ENCODE results near the gene KLHDC8A. TPM values are rescaled to one million over a fixed set of nuclear protein-coding genes. Genes with fewer than 3 reads are reported as not detected.

The KLHDC8A gene
- total and polyA plus RNA-seq, 2 of the 13 experiments (the other 11 are each of a cell fraction or from before 2014, with no cell fraction given) = not detected

- ChIA-PET POLR2A (interaction anchor here (1.0 to 1.9 kb wide), 7 partner anchors 13 to 331 kb away, joined by 3 to 46 read pairs (median 3); partner anchors contain the start of genes ELK4 and NUAK2), CTCF (ENCODE audit: low intra/inter-chr PET ratio, low total read pairs) (interaction anchor here (1.0 kb wide), 1 partner anchor 28 kb away, joined by 5 read pairs; no protein-coding TSS in a partner anchor)
- intact Hi-C loops (cut with micrococcal nuclease; ENCODE audit: unreplicated experiment) = loop anchor here (1.0 kb wide), 1 partner anchor 15 kb away; no protein-coding TSS in a partner anchor
- Histone ChIP-seq H3K9ac (ENCODE audit: insufficient read depth, low read depth, low read length) (peak overlapping the region; percentile 51), H3K4me3 (replicated peaks in 1 of 3; ENCODE audit: insufficient read depth in 1 of 3, low read depth in 2 of 3, low read length in 3 of 3) (peak overlapping the region; percentile 11 to 59 (median 14)), H3K9me3 (ENCODE audit: low read length) (no peaks in the 10 kb centered on the region), H3K36me3 (replicated peaks in 1 of 2; ENCODE audit: control insufficient read depth in 1 of 2, insufficient read depth in 2 of 2, low read length in 2 of 2) (peaks cover 10 to 14% of the 10 kb centered on the region in 2 experiments; a peak in 4 of 5 replicates), H3K4me1 (ENCODE audit: insufficient read depth, low read length) (peaks cover 53% of the 10 kb centered on the region), H3K27me3 (ENCODE audit: control insufficient read depth in 1 of 2, insufficient read depth in 2 of 2, low read length in 2 of 2) (no peaks in the 10 kb centered on the region), H3K79me2 (ENCODE audit: insufficient read depth, low read length) (no peaks in the 10 kb centered on the region), H3K27ac (ENCODE audit: extremely low read length, insufficient read depth, low read length) (peak overlapping the region; percentile 74), H3K4me2 (ENCODE audit: low read depth, low read length) (peak overlapping the region; percentile 71), H2AFZ (ENCODE audit: low read length) (no peak overlapping the region), H4K20me1 (ENCODE audit: insufficient read depth, low read length) (no peaks in the 10 kb centered on the region)
- in situ Hi-C loops (cut with HindIII; ENCODE audit: extremely low pct_ligation_motif_present, low pct_unique_long_range_greater_than_20kb) = no loop called here
- DNase-seq (ENCODE audit: low spot score) (peak; percentile 94), ATAC-seq (peak; percentile 97), FAIRE-seq (peak; percentile 93)
- no TSS peak for BruUV-seq (replicated peaks)
- WGBS (ENCODE audit: low lambda C conversion rate) = 3% methylated on average over 8 of the region's 14 CpGs
- TF ChIP-seq ZNF382 (CRISPR knock-in tag; IDR thresholded peaks at IDR 0.05; ENCODE audit: borderline replicate concordance) (no peak), MBD4 (IDR thresholded peaks at IDR 0.05; ENCODE audit: borderline replicate concordance, low read length) (no peak), CHD2 (IDR thresholded peaks at IDR 0.05; ENCODE audit: low read depth, low read length) (peak; percentile 39; the same call in 1 of the 2 replicates), ZNF777 (CRISPR knock-in tag; IDR thresholded peaks at IDR 0.05) (no peak), RCOR2 (CRISPR knock-in tag; IDR thresholded peaks at IDR 0.05) (no peak), FOSL2 (CRISPR knock-in tag; IDR thresholded peaks at IDR 0.05) (peak; percentile 79), MTF2 (CRISPR knock-in tag; IDR thresholded peaks at IDR 0.05; ENCODE audit: borderline replicate concordance) (no peak), FUBP1 (CRISPR knock-in tag; IDR thresholded peaks at IDR 0.05; ENCODE audit: borderline replicate concordance) (no peak), PRMT3 (CRISPR knock-in tag; IDR thresholded peaks at IDR 0.05; ENCODE audit: borderline replicate concordance, low read depth) (no peak), SMARCC2 (IDR thresholded peaks at IDR 0.05) (no peak), RFXANK (CRISPR knock-in tag; IDR thresholded peaks at IDR 0.05) (no peak), ATF1 (CRISPR knock-in tag; IDR thresholded peaks at IDR 0.05) (no peak), ZNF264 (CRISPR knock-in tag; IDR thresholded peaks at IDR 0.05) (peak; percentile 62; the same call in 1 of the 2 replicates), MTA3 (CRISPR knock-in tag; IDR thresholded peaks at IDR 0.05) (no peak), ZNF101 (CRISPR knock-in tag; IDR thresholded peaks at IDR 0.05; ENCODE audit: borderline replicate concordance, low read depth) (no peak), HNRNPK (IDR thresholded peaks at IDR 0.05; ENCODE audit: low read depth, low read length, poor library complexity, severe bottlenecking) (no peak), ZNF775 (CRISPR knock-in tag; IDR thresholded peaks at IDR 0.05; ENCODE audit: borderline replicate concordance) (no peak), MED8 (CRISPR knock-in tag; IDR thresholded peaks at IDR 0.05; ENCODE audit: insufficient replicate concordance) (peak; percentile 42), KDM3A (CRISPR knock-in tag; IDR thresholded peaks at IDR 0.05; ENCODE audit: low read depth) (0 out of 2 replicates have a peak, but pooled peaks have one; percentile 74), NONO (IDR thresholded peaks at IDR 0.05) (no peak), NONO (CRISPR knock-in tag; conservative IDR thresholded peaks at IDR 0.05) (no peak)
- TF ChIP-seq, protein P1, sequence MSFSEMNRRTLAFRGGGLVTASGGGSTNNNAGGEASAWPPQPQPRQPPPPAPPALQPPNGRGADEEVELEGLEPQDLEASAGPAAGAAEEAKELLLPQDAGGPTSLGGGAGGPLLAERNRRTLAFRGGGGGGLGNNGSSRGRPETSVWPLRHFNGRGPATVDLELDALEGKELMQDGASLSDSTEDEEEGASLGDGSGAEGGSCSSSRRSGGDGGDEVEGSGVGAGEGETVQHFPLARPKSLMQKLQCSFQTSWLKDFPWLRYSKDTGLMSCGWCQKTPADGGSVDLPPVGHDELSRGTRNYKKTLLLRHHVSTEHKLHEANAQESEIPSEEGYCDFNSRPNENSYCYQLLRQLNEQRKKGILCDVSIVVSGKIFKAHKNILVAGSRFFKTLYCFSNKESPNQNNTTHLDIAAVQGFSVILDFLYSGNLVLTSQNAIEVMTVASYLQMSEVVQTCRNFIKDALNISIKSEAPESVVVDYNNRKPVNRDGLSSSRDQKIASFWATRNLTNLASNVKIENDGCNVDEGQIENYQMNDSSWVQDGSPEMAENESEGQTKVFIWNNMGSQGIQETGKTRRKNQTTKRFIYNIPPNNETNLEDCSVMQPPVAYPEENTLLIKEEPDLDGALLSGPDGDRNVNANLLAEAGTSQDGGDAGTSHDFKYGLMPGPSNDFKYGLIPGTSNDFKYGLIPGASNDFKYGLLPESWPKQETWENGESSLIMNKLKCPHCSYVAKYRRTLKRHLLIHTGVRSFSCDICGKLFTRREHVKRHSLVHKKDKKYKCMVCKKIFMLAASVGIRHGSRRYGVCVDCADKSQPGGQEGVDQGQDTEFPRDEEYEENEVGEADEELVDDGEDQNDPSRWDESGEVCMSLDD (CRISPR knock-in tag; IDR thresholded peaks at IDR 0.05; ENCODE audit: borderline replicate concordance) = no peak
Observed at GRCh38 chr1:205301205-205301821, 55.4 kb downstream of the KLHDC8A start.

Data from HepG2 (cell line).